Measurements from ENCODE around the gene NRG3. TPM values are rescaled to one million over a fixed set of nuclear protein-coding genes. Genes with fewer than 3 reads are reported as not detected.

Gene NRG3
- total RNA-seq, 4 donors from 2014 or later = 0.54 TPM; not detected in 3

DNA sequence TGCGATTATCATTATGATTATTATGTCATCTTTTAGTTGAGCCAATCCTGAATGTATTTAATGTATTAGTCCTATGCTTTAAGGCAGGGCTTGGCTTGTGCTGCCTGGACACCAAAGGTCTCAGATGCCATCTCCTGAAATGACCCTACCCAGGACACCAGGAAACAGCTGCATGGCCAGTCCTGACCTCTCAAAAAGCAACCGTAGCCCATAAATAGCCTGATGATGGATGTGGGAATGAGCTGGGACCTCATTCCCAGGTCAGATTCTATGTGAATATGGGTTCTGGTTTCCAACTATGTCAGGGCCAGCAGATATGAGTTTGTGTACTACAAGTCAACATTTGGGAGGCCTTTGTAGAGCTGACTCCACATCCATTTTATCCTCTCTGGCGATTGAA is 438.4 kb downstream of the NRG3 start:
- Histone ChIP-seq H3K4me1 (no peaks in the 10 kb centered on the region), H3K27ac (no peak overlapping the region), H3K4me3 (no peak overlapping the region), H3K9me3 (no peaks in the 10 kb centered on the region), H3K36me3 (no peaks in the 10 kb centered on the region), H3K27me3 (no peaks in the 10 kb centered on the region)
- TF ChIP-seq EP300 (IDR thresholded peaks at IDR 0.05) (no peak), POLR2AphosphoS5 (IDR thresholded peaks at IDR 0.05) (no peak), POLR2A (IDR thresholded peaks at IDR 0.05) (no peak)
- TF ChIP-seq, protein P1, sequence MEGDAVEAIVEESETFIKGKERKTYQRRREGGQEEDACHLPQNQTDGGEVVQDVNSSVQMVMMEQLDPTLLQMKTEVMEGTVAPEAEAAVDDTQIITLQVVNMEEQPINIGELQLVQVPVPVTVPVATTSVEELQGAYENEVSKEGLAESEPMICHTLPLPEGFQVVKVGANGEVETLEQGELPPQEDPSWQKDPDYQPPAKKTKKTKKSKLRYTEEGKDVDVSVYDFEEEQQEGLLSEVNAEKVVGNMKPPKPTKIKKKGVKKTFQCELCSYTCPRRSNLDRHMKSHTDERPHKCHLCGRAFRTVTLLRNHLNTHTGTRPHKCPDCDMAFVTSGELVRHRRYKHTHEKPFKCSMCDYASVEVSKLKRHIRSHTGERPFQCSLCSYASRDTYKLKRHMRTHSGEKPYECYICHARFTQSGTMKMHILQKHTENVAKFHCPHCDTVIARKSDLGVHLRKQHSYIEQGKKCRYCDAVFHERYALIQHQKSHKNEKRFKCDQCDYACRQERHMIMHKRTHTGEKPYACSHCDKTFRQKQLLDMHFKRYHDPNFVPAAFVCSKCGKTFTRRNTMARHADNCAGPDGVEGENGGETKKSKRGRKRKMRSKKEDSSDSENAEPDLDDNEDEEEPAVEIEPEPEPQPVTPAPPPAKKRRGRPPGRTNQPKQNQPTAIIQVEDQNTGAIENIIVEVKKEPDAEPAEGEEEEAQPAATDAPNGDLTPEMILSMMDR (IDR thresholded peaks at IDR 0.05) = no peak
- 50 to 65% methylated on average over 2 to 3 of the region's 3 CpGs for WGBS, 2 donors (ENCODE audit: low coverage in 1 of 2)
- no peak for ATAC-seq

- no peak for ATAC-seq
- WGBS, 2 donors (ENCODE audit: low coverage in 1 of 2) = 40 to 44% methylated on average over 2 to 3 of the region's 3 CpGs
- no peaks in the 10 kb centered on the region for H3K4me1 ChIP-seq
- no peaks in the 10 kb centered on the region for H3K36me3 ChIP-seq
- peaks cover 5% of the 10 kb centered on the region for H3K27me3 ChIP-seq
- H3K9me3 ChIP-seq = no peaks in the 10 kb centered on the region
- H3K4me3 ChIP-seq = no peak overlapping the region
- TF ChIP-seq POLR2A (IDR thresholded peaks at IDR 0.05) (no peak), POLR2AphosphoS5 (IDR thresholded peaks at IDR 0.05) (no peak), EP300 (IDR thresholded peaks at IDR 0.05) (no peak)
- TF ChIP-seq, protein P1 (IDR thresholded peaks at IDR 0.05) = no peak
- H3K27ac ChIP-seq = no peak overlapping the region
Measured at GRCh38 chr10:82318534-82318933, 443.5 kb downstream of the NRG3 start.

DNA sequence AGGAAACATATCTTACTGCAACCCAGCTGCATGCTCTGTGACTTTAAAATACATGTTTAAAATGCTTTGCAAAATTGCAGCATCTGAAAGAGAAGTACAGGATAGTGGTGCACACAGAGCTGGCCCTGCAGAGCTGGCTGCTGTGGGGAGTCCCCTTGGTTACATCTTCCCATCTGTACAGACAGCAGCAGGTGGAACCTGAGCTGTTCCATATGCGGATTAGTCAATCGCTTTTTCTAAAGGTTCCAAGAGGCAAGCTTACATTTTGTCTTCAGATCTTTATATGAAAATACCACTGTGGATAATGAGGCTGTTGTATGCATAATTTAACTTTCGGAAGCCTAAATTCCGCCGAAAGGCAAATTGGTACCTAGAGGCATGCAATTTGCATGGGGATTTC is 444.1 kb downstream of the NRG3 start:
- TF ChIP-seq POLR2A (IDR thresholded peaks at IDR 0.05) (no peak), POLR2AphosphoS5 (IDR thresholded peaks at IDR 0.05) (no peak), EP300 (IDR thresholded peaks at IDR 0.05) (no peak)
- TF ChIP-seq, protein P1 (IDR thresholded peaks at IDR 0.05) = no peak
- H3K9me3 ChIP-seq = no peaks in the 10 kb centered on the region
- ATAC-seq = no peak
- H3K4me3 ChIP-seq = no peak overlapping the region
- WGBS, 2 donors (ENCODE audit: low coverage in 1 of 2) = 68% methylated on average over 5 of the region's 5 CpGs; no CpG with 5 or more reads in 1 of the 2 donors
- H3K27me3 ChIP-seq = peaks cover 5% of the 10 kb centered on the region
- no peaks in the 10 kb centered on the region for H3K4me1 ChIP-seq
- no peak overlapping the region for H3K27ac ChIP-seq
- H3K36me3 ChIP-seq = no peaks in the 10 kb centered on the region

DNA sequence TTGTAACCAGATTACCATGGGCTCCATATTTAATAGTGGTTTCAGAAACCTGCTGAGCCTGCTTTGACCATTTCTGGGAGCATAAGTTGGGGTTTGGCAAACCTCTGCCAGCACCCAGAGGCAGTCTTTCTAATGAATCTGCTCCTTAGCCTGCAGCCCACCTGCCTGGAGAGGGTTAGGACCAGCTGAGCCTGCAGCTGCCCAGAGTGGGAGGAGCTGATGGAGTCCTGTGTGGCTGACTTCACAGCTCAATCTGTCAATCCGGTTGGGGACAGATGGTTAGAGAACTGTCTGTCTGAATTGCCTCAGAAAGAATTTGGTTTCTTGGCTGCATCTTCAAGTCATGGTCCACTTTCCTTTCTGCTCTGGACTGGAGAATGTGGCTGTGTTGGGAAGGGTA is 444.6 kb downstream of the NRG3 start:
- H3K27ac ChIP-seq = no peak overlapping the region
- no peak for ATAC-seq
- no peaks in the 10 kb centered on the region for H3K36me3 ChIP-seq
- no peak overlapping the region for H3K4me3 ChIP-seq
- 25% methylated on average over 1 of the region's 1 CpG; no CpG with 5 or more reads in 1 of the 2 donors for WGBS, 2 donors (ENCODE audit: low coverage in 1 of 2)
- H3K9me3 ChIP-seq = no peaks in the 10 kb centered on the region
- TF ChIP-seq EP300 (IDR thresholded peaks at IDR 0.05) = no peak
- TF ChIP-seq, protein P1 (IDR thresholded peaks at IDR 0.05) = no peak
- no peak for TF ChIP-seq POLR2AphosphoS5 (IDR thresholded peaks at IDR 0.05)
- no peak for TF ChIP-seq POLR2A (IDR thresholded peaks at IDR 0.05)
- no peaks in the 10 kb centered on the region for H3K4me1 ChIP-seq
- peaks cover 5% of the 10 kb centered on the region for H3K27me3 ChIP-seq

DNA sequence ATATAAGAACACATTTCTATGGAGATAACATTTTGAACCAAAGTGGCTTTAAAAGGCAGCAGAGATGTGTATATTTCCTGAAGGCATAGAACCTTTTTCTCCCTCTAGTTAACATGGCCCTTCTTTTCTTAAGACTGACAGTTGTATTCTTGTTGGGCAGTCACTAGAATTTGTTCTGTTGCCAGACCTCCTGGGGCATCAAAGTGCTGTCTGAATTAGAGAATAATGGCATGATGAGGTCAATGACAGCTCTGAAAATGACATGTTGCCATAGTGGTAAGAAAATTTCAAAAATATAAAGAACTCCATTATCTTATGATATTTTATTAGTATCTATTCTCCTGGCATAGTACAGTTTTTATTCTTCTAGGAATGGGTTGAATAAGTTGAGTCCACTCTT is 446.7 kb downstream of the NRG3 start:
- no peak for TF ChIP-seq POLR2AphosphoS5 (IDR thresholded peaks at IDR 0.05)
- TF ChIP-seq POLR2A (IDR thresholded peaks at IDR 0.05) = no peak
- no peak for TF ChIP-seq EP300 (IDR thresholded peaks at IDR 0.05)
- TF ChIP-seq, protein P1 (IDR thresholded peaks at IDR 0.05) = no peak
- ATAC-seq = no peak
- no peaks in the 10 kb centered on the region for H3K36me3 ChIP-seq
- H3K9me3 ChIP-seq = no peaks in the 10 kb centered on the region
- no peak overlapping the region for H3K27ac ChIP-seq
- H3K4me1 ChIP-seq = no peaks in the 10 kb centered on the region
- H3K27me3 ChIP-seq = peaks cover 5% of the 10 kb centered on the region
- H3K4me3 ChIP-seq = no peak overlapping the region

Measured in gastroesophageal sphincter (tissue), 4 donors.